ENCODE measurements around the gene DHODH. TPM values are rescaled to one million over a fixed set of nuclear protein-coding genes. Genes with fewer than 3 reads are reported as not detected.

The DHODH gene
- total and polyA plus RNA-seq, 2 donors (not counting 3 experiments of a cell fraction or from before 2014, with no cell fraction given): 5.8 to 9.2 TPM

DNA sequence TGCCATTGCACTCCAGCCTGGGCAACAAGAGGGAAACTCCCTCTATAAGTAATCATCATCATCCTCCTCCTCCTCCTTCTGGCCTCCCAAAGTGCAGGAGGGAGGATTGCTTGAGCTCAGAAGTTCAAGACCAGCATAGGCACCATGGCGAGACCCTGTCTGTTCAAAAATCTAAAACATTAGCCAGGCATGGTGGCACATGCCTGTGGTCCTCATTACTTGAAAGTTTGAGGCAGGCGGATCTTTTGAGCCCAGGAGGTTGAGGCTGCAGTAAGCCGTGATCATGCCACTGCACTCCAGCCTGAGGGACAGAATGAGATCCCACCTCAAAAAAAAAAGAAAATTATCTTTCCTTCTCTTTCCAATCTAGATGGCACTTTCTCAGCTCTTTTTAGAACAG is 36.2 kb upstream of the DHODH start:
- H3K9me3 ChIP-seq (replicated peaks; ENCODE audit: control insufficient read depth, insufficient read depth, low read length): no peaks in the 10 kb centered on the region
- DNase-seq (ENCODE audit: low read depth, low spot score) (no peak), FAIRE-seq (no peak)
- no peaks in the 10 kb centered on the region for H3K36me3 ChIP-seq (ENCODE audit: control insufficient read depth in 2 of 2, extremely low read depth in 1 of 2, insufficient read depth in 2 of 2, low read length in 2 of 2)
- H3K4me2 ChIP-seq (ENCODE audit: insufficient read depth, low read length): no peak overlapping the region
- H3K4me1 ChIP-seq (ENCODE audit: control insufficient read depth, extremely low read depth, insufficient read depth, low read length): no peaks in the 10 kb centered on the region
- dilution Hi-C loops (cut with MboI; ENCODE audit: extremely low pct_ligation_motif_present, low sequenced_read_pairs) (no loop called here), intact Hi-C loops (cut with micrococcal nuclease) (no loop called here)
- no peaks in the 10 kb centered on the region for H3K27me3 ChIP-seq (ENCODE audit: control insufficient read depth in 2 of 2, insufficient read depth in 2 of 2, low read length in 2 of 2)
- CTCF ChIA-PET: interaction anchor here (1.0 to 4.2 kb wide), 2 partner anchors 11 to 89 kb away, joined by 6 to 29 read pairs; partner anchors contain the start of gene ZNF821
- no peak overlapping the region for H2AFZ ChIP-seq (ENCODE audit: low read depth, low read length)
- no peak overlapping the region for H3K4me3 ChIP-seq (replicated peaks in 1 of 3; ENCODE audit: insufficient read depth in 1 of 3, low read depth in 1 of 3, low read length in 3 of 3)
- no peaks in the 10 kb centered on the region for H3K79me2 ChIP-seq (ENCODE audit: control insufficient read depth, insufficient read depth, low read length)
- no peak overlapping the region for H3K27ac ChIP-seq (ENCODE audit: insufficient read depth, low read depth, low read length)
- BruUV-seq (replicated peaks): no TSS peak
- POLR2A ChIA-PET: no interaction called here
- H3K9me1 ChIP-seq (replicated peaks; ENCODE audit: control insufficient read depth, extremely low read depth, insufficient read depth, low read length): no peaks in the 10 kb centered on the region
- no peaks in the 10 kb centered on the region for H4K20me1 ChIP-seq (replicated peaks; ENCODE audit: control insufficient read depth, extremely low read depth, insufficient read depth, low read length)
- H3K9ac ChIP-seq (replicated peaks; ENCODE audit: extremely low read depth, insufficient read depth, low read length): no peak overlapping the region
- TF ChIP-seq POLR2AphosphoS5 (IDR thresholded peaks at IDR 0.05; ENCODE audit: insufficient read depth, low read depth, low read length) (no peak), EZH2 (IDR thresholded peaks at IDR 0.05; ENCODE audit: borderline replicate concordance, low read depth, low read length, severe bottlenecking) (no peak), MYC (IDR thresholded peaks at IDR 0.05; ENCODE audit: low read depth, low read length) (no peak), FOS (IDR thresholded peaks at IDR 0.05; ENCODE audit: borderline replicate concordance, insufficient read depth, low read length) (no peak), JUN (IDR thresholded peaks at IDR 0.05; ENCODE audit: borderline replicate concordance, insufficient read depth, insufficient read length, low read depth) (no peak), POLR2A (IDR thresholded peaks at IDR 0.05; ENCODE audit: low read depth, low read length) (no peak)

DNA sequence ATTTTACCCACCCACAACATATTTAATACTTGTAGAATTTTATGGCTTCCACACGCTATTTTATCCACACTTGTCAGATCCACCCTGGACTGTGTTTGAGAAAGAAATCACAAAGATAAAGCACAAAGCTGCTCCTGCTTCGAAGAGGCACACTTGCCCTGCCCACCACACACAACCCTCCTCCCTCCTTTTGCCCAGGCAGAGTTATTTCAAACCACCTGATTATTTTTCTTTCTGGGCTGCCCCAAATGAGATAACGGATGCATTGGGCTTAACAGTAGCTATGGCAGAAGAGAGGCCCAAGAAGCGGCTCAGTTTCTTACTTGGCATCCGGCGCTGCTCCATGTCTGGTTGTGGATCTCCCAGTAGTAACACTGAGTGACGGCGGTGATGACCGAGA is 35.5 kb upstream of the DHODH start:
- Histone ChIP-seq H3K79me2 (ENCODE audit: control insufficient read depth, insufficient read depth, low read length) (no peaks in the 10 kb centered on the region), H3K9me3 (replicated peaks; ENCODE audit: control insufficient read depth, insufficient read depth, low read length) (no peaks in the 10 kb centered on the region), H3K4me3 (replicated peaks in 1 of 3; ENCODE audit: insufficient read depth in 1 of 3, low read depth in 1 of 3, low read length in 3 of 3) (no peak overlapping the region), H3K9ac (replicated peaks; ENCODE audit: extremely low read depth, insufficient read depth, low read length) (no peak overlapping the region), H3K4me2 (ENCODE audit: insufficient read depth, low read length) (no peak overlapping the region), H2AFZ (ENCODE audit: low read depth, low read length) (no peak overlapping the region), H3K27ac (ENCODE audit: insufficient read depth, low read depth, low read length) (no peak overlapping the region), H3K27me3 (ENCODE audit: control insufficient read depth in 2 of 2, insufficient read depth in 2 of 2, low read length in 2 of 2) (no peaks in the 10 kb centered on the region), H3K9me1 (replicated peaks; ENCODE audit: control insufficient read depth, extremely low read depth, insufficient read depth, low read length) (no peaks in the 10 kb centered on the region), H4K20me1 (replicated peaks; ENCODE audit: control insufficient read depth, extremely low read depth, insufficient read depth, low read length) (no peaks in the 10 kb centered on the region), H3K4me1 (ENCODE audit: control insufficient read depth, extremely low read depth, insufficient read depth, low read length) (no peaks in the 10 kb centered on the region), H3K36me3 (ENCODE audit: control insufficient read depth in 2 of 2, extremely low read depth in 1 of 2, insufficient read depth in 2 of 2, low read length in 2 of 2) (no peaks in the 10 kb centered on the region)
- no peak for DNase-seq (ENCODE audit: low read depth, low spot score)
- ChIA-PET CTCF (interaction anchor here (1.0 to 4.2 kb wide), 2 partner anchors 12 to 90 kb away, joined by 6 to 29 read pairs; partner anchors contain the start of gene ZNF821), POLR2A (no interaction called here)
- intact Hi-C loops (cut with micrococcal nuclease) (no loop called here), dilution Hi-C loops (cut with MboI; ENCODE audit: extremely low pct_ligation_motif_present, low sequenced_read_pairs) (no loop called here)
- no TSS peak for BruUV-seq (replicated peaks)
- no peak for TF ChIP-seq GATA2 (IDR thresholded peaks at IDR 0.05; ENCODE audit: insufficient read depth, insufficient read length, low read depth, low read length)
- TF ChIP-seq MAX (IDR thresholded peaks at IDR 0.05; ENCODE audit: insufficient read depth, insufficient read length): no peak
- TF ChIP-seq POLR2A (IDR thresholded peaks at IDR 0.05; ENCODE audit: low read depth, low read length): no peak
- TF ChIP-seq JUN (IDR thresholded peaks at IDR 0.05; ENCODE audit: borderline replicate concordance, insufficient read depth, insufficient read length, low read depth): no peak
- no peak for TF ChIP-seq EZH2 (IDR thresholded peaks at IDR 0.05; ENCODE audit: borderline replicate concordance, low read depth, low read length, severe bottlenecking)
- no peak for TF ChIP-seq POLR2AphosphoS5 (IDR thresholded peaks at IDR 0.05; ENCODE audit: insufficient read depth, low read depth, low read length)
- TF ChIP-seq, protein P1, sequence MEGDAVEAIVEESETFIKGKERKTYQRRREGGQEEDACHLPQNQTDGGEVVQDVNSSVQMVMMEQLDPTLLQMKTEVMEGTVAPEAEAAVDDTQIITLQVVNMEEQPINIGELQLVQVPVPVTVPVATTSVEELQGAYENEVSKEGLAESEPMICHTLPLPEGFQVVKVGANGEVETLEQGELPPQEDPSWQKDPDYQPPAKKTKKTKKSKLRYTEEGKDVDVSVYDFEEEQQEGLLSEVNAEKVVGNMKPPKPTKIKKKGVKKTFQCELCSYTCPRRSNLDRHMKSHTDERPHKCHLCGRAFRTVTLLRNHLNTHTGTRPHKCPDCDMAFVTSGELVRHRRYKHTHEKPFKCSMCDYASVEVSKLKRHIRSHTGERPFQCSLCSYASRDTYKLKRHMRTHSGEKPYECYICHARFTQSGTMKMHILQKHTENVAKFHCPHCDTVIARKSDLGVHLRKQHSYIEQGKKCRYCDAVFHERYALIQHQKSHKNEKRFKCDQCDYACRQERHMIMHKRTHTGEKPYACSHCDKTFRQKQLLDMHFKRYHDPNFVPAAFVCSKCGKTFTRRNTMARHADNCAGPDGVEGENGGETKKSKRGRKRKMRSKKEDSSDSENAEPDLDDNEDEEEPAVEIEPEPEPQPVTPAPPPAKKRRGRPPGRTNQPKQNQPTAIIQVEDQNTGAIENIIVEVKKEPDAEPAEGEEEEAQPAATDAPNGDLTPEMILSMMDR (IDR thresholded peaks at IDR 0.05; ENCODE audit: extremely low read depth in 1 of 2, insufficient read depth in 1 of 2, low read depth in 1 of 2, low read length in 2 of 2): no peak
- TF ChIP-seq FOS (IDR thresholded peaks at IDR 0.05; ENCODE audit: borderline replicate concordance, insufficient read depth, low read length): no peak
- no peak for TF ChIP-seq MYC (IDR thresholded peaks at IDR 0.05; ENCODE audit: low read depth, low read length)
- no peak for FAIRE-seq
